HEK293 (cell line): ENCODE results near the gene ABCB10.
A peak's percentile ranks its signal among the peaks of the same experiment; 100 is the strongest.

ENCODE experiments used
- CTCF ChIA-PET: fragments of 350-600 bp; formaldehyde crosslinking; extraction: SDS; loops from one replicate; lab custom pipeline; 2021; ENCODE audit warnings: antibody characterized with exemption; lab: Yijun Ruan, JAX
- POLR2A ChIA-PET: fragments of 300-600 bp; formaldehyde crosslinking; extraction: SDS; loops from one replicate; lab custom pipeline; 2020; ENCODE audit warnings: antibody characterized with exemption, inconsistent platforms; lab: Yijun Ruan, JAX
- H3K27ac ChIP-seq: fragments of 200-500 bp; sonication (Bioruptor generic); 2 replicates; pipeline ENCODE4 v1.5.1; 2014; ENCODE audit warnings: low read depth, low read length, control low read depth, inconsistent platforms; ENCODE audit errors: extremely low read depth
- H3K36me3 ChIP-seq, 2 experiments: fragments of 200-500 bp in 1 of 2; sonication (Bioruptor generic) in 1 of 2; 1 replicate in 1 of 2; 2 replicates in 1 of 2; pipeline ENCODE4 v1.5.1; 2014 to 2017; ENCODE audit warnings: inconsistent platforms in 2 of 2, low read length in 2 of 2; ENCODE audit not compliant: control insufficient read depth in 2 of 2, insufficient read depth in 1 of 2
- H3K4me1 ChIP-seq: fragments of 200-500 bp; sonication (Bioruptor generic); 2 replicates; pipeline ENCODE4 v1.5.1; 2014; ENCODE audit warnings: mild to moderate bottlenecking, low read length, inconsistent platforms; ENCODE audit not compliant: control insufficient read depth, insufficient read depth
- H3K4me3 ChIP-seq: 2 replicates; pipeline ENCODE4 v1.5.1; 2011; ENCODE audit warnings: low read depth, mild to moderate bottlenecking, control low read depth, low read length, moderate library complexity
- H3K9me3 ChIP-seq: fragments of 200-500 bp; sonication (Bioruptor generic); 2 replicates; pipeline ENCODE4 v1.5.1; 2014; ENCODE audit warnings: low read depth, low read length, inconsistent platforms; ENCODE audit not compliant: control insufficient read depth, insufficient read depth
- BCL11B ChIP-seq: fragments of 450-650 bp; formaldehyde crosslinking; IDR thresholded peaks from 2 replicates; pipeline ENCODE4 v1.5.1; 2016; ENCODE audit warnings: low read depth, missing biosample characterization, missing genetic modification characterization
- SP3 ChIP-seq: fragments of 450-650 bp; formaldehyde crosslinking; IDR thresholded peaks from 2 replicates; pipeline ENCODE4 v1.5.1; 2016; ENCODE audit warnings: missing biosample characterization, missing genetic modification characterization
- ZBTB8A ChIP-seq: fragments of 450-650 bp; formaldehyde crosslinking; IDR thresholded peaks from 2 replicates; pipeline ENCODE4 v1.5.1; 2016; ENCODE audit warnings: missing biosample characterization, missing genetic modification characterization
- ZEB2 ChIP-seq: fragments of 450-650 bp; formaldehyde crosslinking; IDR thresholded peaks from 2 replicates; pipeline ENCODE4 v1.5.1; 2016; ENCODE audit warnings: missing biosample characterization, missing genetic modification characterization
- ZFP69B ChIP-seq: fragments of 450-650 bp; formaldehyde crosslinking; IDR thresholded peaks from 2 replicates; pipeline ENCODE4 v1.5.1; 2016; ENCODE audit warnings: missing biosample characterization, missing genetic modification characterization
- ZNF114 ChIP-seq: fragments of 450-650 bp; formaldehyde crosslinking; IDR thresholded peaks from 2 replicates; pipeline ENCODE4 v1.5.0; 2017; ENCODE audit warnings: missing biosample characterization, missing genetic modification characterization
- ZNF133 ChIP-seq: fragments of 450-650 bp; formaldehyde crosslinking; IDR thresholded peaks from 2 replicates; pipeline ENCODE4 v1.5.1; 2016; ENCODE audit warnings: missing biosample characterization, missing genetic modification characterization
- ZNF146 ChIP-seq: fragments of 450-650 bp; formaldehyde crosslinking; IDR thresholded peaks from 2 replicates; pipeline ENCODE4 v1.5.1; 2016; ENCODE audit warnings: missing biosample characterization, missing genetic modification characterization
- ZNF175 ChIP-seq: fragments of 450-650 bp; formaldehyde crosslinking; IDR thresholded peaks from 2 replicates; pipeline ENCODE4 v1.5.1; 2016; ENCODE audit warnings: missing biosample characterization, missing genetic modification characterization
- ZNF202 ChIP-seq: fragments of 450-650 bp; formaldehyde crosslinking; IDR thresholded peaks from 2 replicates; pipeline ENCODE4 v1.5.1; 2016; ENCODE audit warnings: missing biosample characterization, missing genetic modification characterization, borderline replicate concordance
- ZNF211 ChIP-seq: fragments of 450-650 bp; formaldehyde crosslinking; IDR thresholded peaks from 2 replicates; pipeline ENCODE4 v1.5.1; 2016; ENCODE audit warnings: low read depth, missing biosample characterization, missing genetic modification characterization
- ZNF223 ChIP-seq: fragments of 450-650 bp; formaldehyde crosslinking; IDR thresholded peaks from 2 replicates; pipeline ENCODE4 v1.5.1; 2016; ENCODE audit warnings: missing biosample characterization, missing genetic modification characterization
- ZNF239 ChIP-seq: fragments of 450-650 bp; formaldehyde crosslinking; IDR thresholded peaks from 2 replicates; pipeline ENCODE4 v1.5.1; 2016; ENCODE audit warnings: missing biosample characterization, missing genetic modification characterization
- ZNF24 ChIP-seq: fragments of 450-650 bp; formaldehyde crosslinking; IDR thresholded peaks from 2 replicates; pipeline ENCODE4 v1.5.1; 2016; ENCODE audit warnings: missing biosample characterization, missing genetic modification characterization
- ZNF324 ChIP-seq: fragments of 450-650 bp; formaldehyde crosslinking; IDR thresholded peaks from 2 replicates; pipeline ENCODE4 v1.5.1; 2016; ENCODE audit warnings: missing biosample characterization, missing genetic modification characterization
- ZNF510 ChIP-seq: fragments of 450-650 bp; formaldehyde crosslinking; IDR thresholded peaks from 2 replicates; pipeline ENCODE4 v1.5.1; 2018; ENCODE audit warnings: mild to moderate bottlenecking, missing genetic modification characterization, missing biosample characterization; ENCODE audit not compliant: insufficient replicate concordance
- ZNF529 ChIP-seq: fragments of 450-650 bp; formaldehyde crosslinking; IDR thresholded peaks from 2 replicates; pipeline ENCODE4 v1.5.1; 2017; ENCODE audit warnings: missing genetic modification characterization, missing biosample characterization; ENCODE audit not compliant: insufficient replicate concordance
- ZNF549 ChIP-seq: fragments of 450-650 bp; IDR thresholded peaks from 2 replicates; pipeline ENCODE4 v1.5.1; 2018; ENCODE audit warnings: missing biosample characterization, missing genetic modification characterization, mild to moderate bottlenecking, inconsistent platforms, moderate library complexity
- ZNF596 ChIP-seq: fragments of 450-650 bp; IDR thresholded peaks from 2 replicates; pipeline ENCODE4 v1.5.0; 2018; ENCODE audit warnings: missing biosample characterization, mild to moderate bottlenecking, missing genetic modification characterization, moderate library complexity
- ZNF600 ChIP-seq: fragments of 450-650 bp; formaldehyde crosslinking; IDR thresholded peaks from 2 replicates; pipeline ENCODE4 v1.5.1; 2016; ENCODE audit warnings: missing biosample characterization, missing genetic modification characterization
- ZNF621 ChIP-seq: fragments of 450-650 bp; formaldehyde crosslinking; IDR thresholded peaks from 2 replicates; pipeline ENCODE4 v1.5.1; 2017; ENCODE audit warnings: missing biosample characterization, missing genetic modification characterization
- ZNF658 ChIP-seq: fragments of 450-650 bp; formaldehyde crosslinking; IDR thresholded peaks from 2 replicates; pipeline ENCODE4; 2016; ENCODE audit warnings: missing biosample characterization, missing genetic modification characterization
- ZNF747 ChIP-seq: fragments of 450-650 bp; formaldehyde crosslinking; IDR thresholded peaks from 2 replicates; pipeline ENCODE4 v1.5.1; 2016; ENCODE audit warnings: missing biosample characterization, missing genetic modification characterization
- ZNF768 ChIP-seq: fragments of 450-650 bp; formaldehyde crosslinking; IDR thresholded peaks from 2 replicates; pipeline ENCODE4 v1.5.1; 2018; ENCODE audit warnings: missing biosample characterization, mild to moderate bottlenecking, missing genetic modification characterization
- ZNF837 ChIP-seq: fragments of 450-650 bp; formaldehyde crosslinking; IDR thresholded peaks from 2 replicates; pipeline ENCODE4 v1.5.1; 2016; ENCODE audit warnings: missing biosample characterization, missing genetic modification characterization
- ZXDB ChIP-seq: fragments of 450-650 bp; formaldehyde crosslinking; IDR thresholded peaks from 2 replicates; pipeline ENCODE4 v1.5.1; 2016; ENCODE audit warnings: missing biosample characterization, missing genetic modification characterization
- TF ChIP-seq, protein P1 (sequence below): fragments of 450-650 bp; formaldehyde crosslinking; IDR thresholded peaks from 2 replicates; pipeline ENCODE4 v1.5.1; 2016; ENCODE audit warnings: missing biosample characterization, missing genetic modification characterization
- TF ChIP-seq, protein P2 (sequence below): fragments of 450-650 bp; formaldehyde crosslinking; IDR thresholded peaks from 2 replicates; pipeline ENCODE4 v1.5.1; 2017; ENCODE audit warnings: missing biosample characterization, missing genetic modification characterization
- TF ChIP-seq, protein P3 (sequence below): fragments of 450-650 bp; formaldehyde crosslinking; IDR thresholded peaks from 2 replicates; pipeline ENCODE4 v1.5.1; 2016; ENCODE audit warnings: missing biosample characterization, missing genetic modification characterization, low read depth
- TF ChIP-seq, protein P4 (sequence below): fragments of 450-650 bp; formaldehyde crosslinking; IDR thresholded peaks from 2 replicates; pipeline ENCODE4 v1.5.1; 2016; ENCODE audit warnings: missing biosample characterization, missing genetic modification characterization

ABCB10 gene

DNA sequence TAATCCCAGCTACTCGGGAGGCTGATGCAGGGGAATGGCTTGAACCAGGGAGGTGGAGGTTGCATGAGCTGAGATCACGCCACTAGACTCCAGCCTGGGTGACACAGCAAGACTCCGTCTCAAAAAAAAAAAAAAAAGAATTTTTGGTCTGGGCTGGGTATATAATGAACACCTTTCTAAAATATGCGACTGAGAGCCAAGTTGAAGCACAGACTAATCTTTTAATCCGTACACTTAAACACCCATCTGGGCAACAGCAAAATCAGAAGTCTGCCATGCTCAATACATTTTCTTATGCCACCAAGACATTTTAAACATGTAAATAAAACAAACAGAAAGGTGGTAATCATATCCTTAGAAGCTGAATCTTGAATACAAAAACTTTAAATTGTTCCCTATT is 31.6 kb upstream of the ABCB10 start:
- CTCF ChIA-PET: interaction anchor here (0.6 to 1.4 kb wide), 3 partner anchors 26 to 679 kb away, joined by 3 to 4 read pairs (median 4); no protein-coding TSS in a partner anchor
- no peaks in the 10 kb centered on the region for H3K9me3 ChIP-seq
- TF ChIP-seq, protein P1, sequence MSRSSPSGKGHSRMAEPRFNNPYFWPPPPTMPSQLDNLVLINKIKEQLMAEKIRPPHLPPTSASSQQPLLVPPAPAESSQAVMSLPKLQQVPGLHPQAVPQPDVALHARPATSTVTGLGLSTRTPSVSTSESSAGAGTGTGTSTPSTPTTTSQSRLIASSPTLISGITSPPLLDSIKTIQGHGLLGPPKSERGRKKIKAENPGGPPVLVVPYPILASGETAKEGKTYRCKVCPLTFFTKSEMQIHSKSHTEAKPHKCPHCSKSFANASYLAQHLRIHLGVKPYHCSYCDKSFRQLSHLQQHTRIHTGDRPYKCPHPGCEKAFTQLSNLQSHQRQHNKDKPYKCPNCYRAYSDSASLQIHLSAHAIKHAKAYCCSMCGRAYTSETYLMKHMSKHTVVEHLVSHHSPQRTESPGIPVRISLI: no peak
- TF ChIP-seq ZNF747 (tag by site-specific recombination) (no peak), ZNF324 (tag by site-specific recombination) (no peak), ZNF114 (no peak), ZNF175 (tag by site-specific recombination) (no peak), SP3 (tag by site-specific recombination) (no peak), ZBTB8A (tag by site-specific recombination) (no peak), ZNF837 (tag by site-specific recombination) (no peak), ZXDB (tag by site-specific recombination) (no peak), ZNF658 (no peak), ZNF621 (tag by site-specific recombination) (no peak), ZNF596 (tag by site-specific recombination) (no peak), BCL11B (tag by site-specific recombination) (no peak), ZNF202 (tag by site-specific recombination) (no peak), ZNF549 (no peak), ZNF133 (no peak), ZNF768 (no peak), ZNF146 (tag by site-specific recombination) (no peak)
- TF ChIP-seq, protein P2, sequence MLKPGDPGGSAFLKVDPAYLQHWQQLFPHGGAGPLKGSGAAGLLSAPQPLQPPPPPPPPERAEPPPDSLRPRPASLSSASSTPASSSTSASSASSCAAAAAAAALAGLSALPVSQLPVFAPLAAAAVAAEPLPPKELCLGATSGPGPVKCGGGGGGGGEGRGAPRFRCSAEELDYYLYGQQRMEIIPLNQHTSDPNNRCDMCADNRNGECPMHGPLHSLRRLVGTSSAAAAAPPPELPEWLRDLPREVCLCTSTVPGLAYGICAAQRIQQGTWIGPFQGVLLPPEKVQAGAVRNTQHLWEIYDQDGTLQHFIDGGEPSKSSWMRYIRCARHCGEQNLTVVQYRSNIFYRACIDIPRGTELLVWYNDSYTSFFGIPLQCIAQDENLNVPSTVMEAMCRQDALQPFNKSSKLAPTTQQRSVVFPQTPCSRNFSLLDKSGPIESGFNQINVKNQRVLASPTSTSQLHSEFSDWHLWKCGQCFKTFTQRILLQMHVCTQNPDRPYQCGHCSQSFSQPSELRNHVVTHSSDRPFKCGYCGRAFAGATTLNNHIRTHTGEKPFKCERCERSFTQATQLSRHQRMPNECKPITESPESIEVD (tag by site-specific recombination): no peak
- TF ChIP-seq, protein P3, sequence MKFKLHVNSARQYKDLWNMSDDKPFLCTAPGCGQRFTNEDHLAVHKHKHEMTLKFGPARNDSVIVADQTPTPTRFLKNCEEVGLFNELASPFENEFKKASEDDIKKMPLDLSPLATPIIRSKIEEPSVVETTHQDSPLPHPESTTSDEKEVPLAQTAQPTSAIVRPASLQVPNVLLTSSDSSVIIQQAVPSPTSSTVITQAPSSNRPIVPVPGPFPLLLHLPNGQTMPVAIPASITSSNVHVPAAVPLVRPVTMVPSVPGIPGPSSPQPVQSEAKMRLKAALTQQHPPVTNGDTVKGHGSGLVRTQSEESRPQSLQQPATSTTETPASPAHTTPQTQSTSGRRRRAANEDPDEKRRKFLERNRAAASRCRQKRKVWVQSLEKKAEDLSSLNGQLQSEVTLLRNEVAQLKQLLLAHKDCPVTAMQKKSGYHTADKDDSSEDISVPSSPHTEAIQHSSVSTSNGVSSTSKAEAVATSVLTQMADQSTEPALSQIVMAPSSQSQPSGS (tag by site-specific recombination): no peak
- H3K4me1 ChIP-seq: no peaks in the 10 kb centered on the region
- H3K4me3 ChIP-seq: no peak overlapping the region
- POLR2A ChIA-PET: interaction anchor here (0.6 kb wide), 1 partner anchor 63 kb away, joined by 4 read pairs; no protein-coding TSS in a partner anchor
- H3K36me3 ChIP-seq: peaks cover 23 to 32% of the 10 kb centered on the region in 2 experiments
- H3K27ac ChIP-seq: no peak overlapping the region

DNA sequence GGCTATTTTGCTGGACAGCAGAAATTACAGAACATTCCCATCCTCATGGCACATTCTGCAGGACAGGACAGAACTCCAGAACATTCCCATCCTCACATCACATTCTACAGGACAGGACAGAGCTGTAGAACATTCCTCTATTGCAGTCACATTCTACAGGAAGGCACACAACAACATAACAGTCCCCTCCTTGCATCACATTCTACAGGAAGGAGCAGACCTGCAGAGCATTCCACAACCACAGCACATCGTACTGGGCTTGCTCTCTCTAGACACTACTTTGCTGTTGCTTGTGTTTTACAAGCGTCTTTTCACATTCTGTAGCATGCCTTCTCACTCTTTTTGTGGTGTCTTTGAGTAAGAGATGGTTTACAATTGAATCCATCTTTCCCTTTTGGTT is 26.8 kb upstream of the ABCB10 start:
- H3K9me3 ChIP-seq: no peaks in the 10 kb centered on the region
- no peaks in the 10 kb centered on the region for H3K4me1 ChIP-seq
- no peak overlapping the region for H3K27ac ChIP-seq
- POLR2A ChIA-PET: interaction anchor here (0.6 to 1.0 kb wide), 2 partner anchors 12 to 22 kb away, joined by 3 read pairs; no protein-coding TSS in a partner anchor
- no peak overlapping the region for H3K4me3 ChIP-seq
- H3K36me3 ChIP-seq: peaks cover 0 to 5% of the 10 kb centered on the region in 2 experiments; a peak in 1 of 3 replicates
- CTCF ChIA-PET: no interaction called here
- TF ChIP-seq ZNF24: no peak
- no peak for TF ChIP-seq ZNF324 (tag by site-specific recombination)
- TF ChIP-seq ZNF239 (tag by site-specific recombination): no peak
- TF ChIP-seq ZNF510 (tag by site-specific recombination): no peak
- TF ChIP-seq ZNF223 (tag by site-specific recombination): no peak
- peak; percentile 86 for TF ChIP-seq ZNF600 (tag by site-specific recombination)
- no peak for TF ChIP-seq ZEB2
- TF ChIP-seq ZNF211 (tag by site-specific recombination): no peak
- no peak for TF ChIP-seq ZNF529 (tag by site-specific recombination)
- TF ChIP-seq ZFP69B (tag by site-specific recombination): no peak
- TF ChIP-seq, protein P4, sequence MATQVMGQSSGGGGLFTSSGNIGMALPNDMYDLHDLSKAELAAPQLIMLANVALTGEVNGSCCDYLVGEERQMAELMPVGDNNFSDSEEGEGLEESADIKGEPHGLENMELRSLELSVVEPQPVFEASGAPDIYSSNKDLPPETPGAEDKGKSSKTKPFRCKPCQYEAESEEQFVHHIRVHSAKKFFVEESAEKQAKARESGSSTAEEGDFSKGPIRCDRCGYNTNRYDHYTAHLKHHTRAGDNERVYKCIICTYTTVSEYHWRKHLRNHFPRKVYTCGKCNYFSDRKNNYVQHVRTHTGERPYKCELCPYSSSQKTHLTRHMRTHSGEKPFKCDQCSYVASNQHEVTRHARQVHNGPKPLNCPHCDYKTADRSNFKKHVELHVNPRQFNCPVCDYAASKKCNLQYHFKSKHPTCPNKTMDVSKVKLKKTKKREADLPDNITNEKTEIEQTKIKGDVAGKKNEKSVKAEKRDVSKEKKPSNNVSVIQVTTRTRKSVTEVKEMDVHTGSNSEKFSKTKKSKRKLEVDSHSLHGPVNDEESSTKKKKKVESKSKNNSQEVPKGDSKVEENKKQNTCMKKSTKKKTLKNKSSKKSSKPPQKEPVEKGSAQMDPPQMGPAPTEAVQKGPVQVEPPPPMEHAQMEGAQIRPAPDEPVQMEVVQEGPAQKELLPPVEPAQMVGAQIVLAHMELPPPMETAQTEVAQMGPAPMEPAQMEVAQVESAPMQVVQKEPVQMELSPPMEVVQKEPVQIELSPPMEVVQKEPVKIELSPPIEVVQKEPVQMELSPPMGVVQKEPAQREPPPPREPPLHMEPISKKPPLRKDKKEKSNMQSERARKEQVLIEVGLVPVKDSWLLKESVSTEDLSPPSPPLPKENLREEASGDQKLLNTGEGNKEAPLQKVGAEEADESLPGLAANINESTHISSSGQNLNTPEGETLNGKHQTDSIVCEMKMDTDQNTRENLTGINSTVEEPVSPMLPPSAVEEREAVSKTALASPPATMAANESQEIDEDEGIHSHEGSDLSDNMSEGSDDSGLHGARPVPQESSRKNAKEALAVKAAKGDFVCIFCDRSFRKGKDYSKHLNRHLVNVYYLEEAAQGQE (tag by site-specific recombination): peak; percentile 74
